Subcutaneous abdominal adipose tissue (tissue), 5 donors: ENCODE results near the gene GCNT2.

Experiments used
- H3K27ac ChIP-seq: one replicate; pipeline ENCODE4 v1.7.0; 2013; ENCODE audit warnings: low read depth, mild to moderate bottlenecking, inconsistent platforms, low read length, moderate library complexity
- H3K27me3 ChIP-seq, 5 donors: one replicate each; pipeline ENCODE4 v1.7.0; 2013; ENCODE audit warnings: low read length in 5 of 5, inconsistent platforms in 1 of 5; ENCODE audit not compliant: control insufficient read depth in 5 of 5, insufficient read depth in 4 of 5
- H3K36me3 ChIP-seq, 5 donors: one replicate each; pipeline ENCODE4 v1.7.0; 2013; ENCODE audit warnings: low read length in 5 of 5; ENCODE audit not compliant: control insufficient read depth in 5 of 5, insufficient read depth in 5 of 5
- H3K4me1 ChIP-seq, 5 donors: one replicate each; pipeline ENCODE4 v1.7.0; 2013; ENCODE audit warnings: low read length in 5 of 5, mild to moderate bottlenecking in 3 of 5, moderate library complexity in 1 of 5; ENCODE audit not compliant: control insufficient read depth in 5 of 5, insufficient read depth in 5 of 5
- H3K4me3 ChIP-seq, 5 donors: one replicate each; pipeline ENCODE4 v1.7.0; 2013; ENCODE audit warnings: low read length in 5 of 5, low read depth in 1 of 5
- H3K9ac ChIP-seq, 5 donors: one replicate each; pipeline ENCODE4 v1.7.0; 2013; ENCODE audit warnings: low read length in 5 of 5, mild to moderate bottlenecking in 4 of 5, moderate library complexity in 3 of 5
- H3K9me3 ChIP-seq, 5 donors: one replicate each; pipeline ENCODE4 v1.7.0; 2013; ENCODE audit warnings: low read length in 5 of 5; ENCODE audit not compliant: control insufficient read depth in 5 of 5
- donor health status: healthy.
- donor health status: healthy.
- donor health status: healthy.
- donor health status: healthy.
- donor health status: healthy.

GCNT2 gene

GRCh38 chr6:10521104-10521808, at the start of gene GCNT2:
Gene GCNT2, plus strand, starts transcription at chr6:10521351. Its CDS starts 7,561 bp downstream, at chr6:10528912.
- Histone ChIP-seq H3K4me1 (peaks cover 0 to 20% (median 8%) of the 10 kb centered on the region in 5 donors), H3K27me3 (no peaks in the 10 kb centered on the region), H3K36me3 (no peaks in the 10 kb centered on the region), H3K27ac (no peak within 1 kb of the TSS), H3K9me3 (no peaks in the 10 kb centered on the region), H3K9ac (peak within 1 kb of the TSS in 2 of 5 donors; percentile 51 to 63), H3K4me3 (peak within 1 kb of the TSS in 3 of 5 donors; percentile 41 to 51 (median 46))

DNA sequence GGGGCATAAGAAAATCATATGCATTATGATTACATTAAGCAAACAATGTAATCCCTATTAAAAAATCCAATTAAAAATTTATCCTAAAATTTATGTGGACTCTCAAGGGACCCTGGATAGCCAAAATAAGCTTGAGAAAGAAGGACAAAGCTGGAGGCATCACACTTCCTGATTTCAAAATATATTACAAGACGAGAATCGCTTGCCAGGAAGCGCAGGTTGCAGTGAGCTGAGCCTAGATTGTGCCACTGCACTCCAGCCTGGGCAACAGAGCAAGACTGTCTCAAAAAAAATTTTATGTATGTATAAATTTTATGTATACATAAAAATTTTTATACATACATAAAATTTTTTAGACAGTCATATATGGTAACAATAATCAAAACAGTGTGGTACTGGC, 48.5 kb upstream of the GCNT2 start:
- Histone ChIP-seq H3K27ac (no peak overlapping the region), H3K4me1 (peaks cover 0 to 5% (median 0%) of the 10 kb centered on the region in 5 donors), H3K9me3 (peaks cover 0 to 4% (median 3%) of the 10 kb centered on the region in 5 donors), H3K27me3 (peaks cover 0 to 3% (median 0%) of the 10 kb centered on the region in 5 donors), H3K4me3 (no peak overlapping the region), H3K9ac (no peak overlapping the region), H3K36me3 (no peaks in the 10 kb centered on the region)

DNA sequence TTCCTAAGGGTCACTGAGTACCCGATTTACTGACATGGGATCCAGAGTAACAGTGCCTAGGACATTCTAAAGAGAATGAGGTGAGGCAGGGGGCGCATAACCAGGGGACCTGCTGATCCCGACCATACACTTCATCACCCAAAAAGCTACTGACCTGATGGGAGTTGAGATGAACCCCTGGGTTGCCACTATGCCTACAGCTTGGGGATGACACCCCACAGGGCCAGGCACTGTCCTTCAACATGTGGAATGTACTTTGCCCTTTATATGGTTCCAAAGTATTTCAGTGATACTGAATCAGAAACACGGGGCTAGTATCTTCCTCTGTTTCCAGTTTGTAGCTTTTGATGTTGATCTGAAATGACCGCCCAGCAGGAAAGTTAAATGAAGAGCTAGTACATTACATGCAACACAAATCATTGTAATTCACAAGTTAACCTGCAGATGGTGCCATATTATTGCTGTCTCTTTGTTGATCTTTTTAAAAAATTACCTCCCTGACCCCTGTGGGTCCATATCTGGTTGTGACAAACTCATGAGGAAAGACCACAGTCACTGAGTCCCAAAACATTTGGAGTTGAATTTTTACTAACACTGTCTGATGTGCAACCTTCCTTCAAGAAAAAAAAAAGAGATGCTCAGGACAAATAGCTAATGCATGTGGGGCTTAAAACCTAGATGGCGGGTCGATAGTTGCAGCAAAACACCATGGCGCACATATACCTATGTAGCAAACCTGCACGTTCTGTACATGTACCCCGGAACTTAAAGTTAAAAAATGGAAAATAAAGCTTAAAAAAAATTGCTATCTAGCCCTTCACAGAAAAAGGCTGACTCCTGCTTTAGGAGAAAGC, 42.7 kb upstream of the GCNT2 start:
- H3K4me1 ChIP-seq = no peaks in the 10 kb centered on the region
- no peaks in the 10 kb centered on the region for H3K36me3 ChIP-seq
- H3K9ac ChIP-seq = no peak overlapping the region
- H3K4me3 ChIP-seq = no peak overlapping the region
- H3K27ac ChIP-seq = no peak overlapping the region
- no peaks in the 10 kb centered on the region for H3K9me3 ChIP-seq
- peaks cover 0 to 3% (median 0%) of the 10 kb centered on the region in 5 donors for H3K27me3 ChIP-seq

GRCh38 chr6:10479939-10480700, 41.0 kb upstream of the GCNT2 start:
- Histone ChIP-seq H3K9me3 (no peaks in the 10 kb centered on the region), H3K27me3 (no peaks in the 10 kb centered on the region), H3K36me3 (no peaks in the 10 kb centered on the region), H3K4me3 (no peak overlapping the region), H3K27ac (no peak overlapping the region), H3K4me1 (no peaks in the 10 kb centered on the region), H3K9ac (no peak overlapping the region)

- Histone ChIP-seq H3K27me3 (no peaks in the 10 kb centered on the region), H3K9ac (no peak overlapping the region), H3K4me1 (no peaks in the 10 kb centered on the region), H3K9me3 (no peaks in the 10 kb centered on the region), H3K27ac (no peak overlapping the region), H3K4me3 (no peak overlapping the region), H3K36me3 (no peaks in the 10 kb centered on the region)
These were observed 40.0 kb upstream of the GCNT2 start for GRCh38 chr6:10481101-10481500.

DNA sequence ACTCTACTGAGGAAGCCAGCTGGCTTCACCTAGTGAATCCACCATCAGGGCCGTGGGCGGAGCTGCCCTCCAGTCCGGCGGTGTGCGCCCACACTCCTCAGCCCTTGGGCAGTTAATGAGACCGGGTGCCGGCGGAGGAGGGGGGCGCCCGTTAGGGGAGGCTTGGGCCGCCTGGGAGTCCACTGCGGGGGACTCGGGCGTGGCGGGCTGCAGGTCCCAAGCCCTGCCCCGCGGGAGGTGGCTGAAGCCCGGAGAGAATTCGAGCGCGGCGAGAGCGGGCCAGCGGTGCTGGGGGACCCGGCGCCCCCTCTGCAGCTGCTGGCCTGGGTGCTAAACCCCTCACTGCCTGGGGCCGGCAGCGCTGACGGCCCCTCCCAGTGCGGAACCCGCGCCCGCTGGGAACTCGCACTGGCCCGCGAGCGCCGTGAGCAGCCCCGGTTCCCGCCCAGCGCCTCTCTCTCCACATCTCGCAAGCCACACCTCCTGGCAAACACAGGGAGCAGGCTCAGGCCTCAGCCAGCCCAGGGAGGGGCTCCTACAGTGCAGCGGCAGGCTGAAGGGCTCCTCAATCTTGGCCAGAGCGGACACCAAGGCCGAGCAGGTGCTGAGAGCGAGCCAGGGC, 38.4 kb upstream of the GCNT2 start:
- no peak overlapping the region for H3K27ac ChIP-seq
- H3K36me3 ChIP-seq = no peaks in the 10 kb centered on the region
- H3K9ac ChIP-seq = no peak overlapping the region

DNA sequence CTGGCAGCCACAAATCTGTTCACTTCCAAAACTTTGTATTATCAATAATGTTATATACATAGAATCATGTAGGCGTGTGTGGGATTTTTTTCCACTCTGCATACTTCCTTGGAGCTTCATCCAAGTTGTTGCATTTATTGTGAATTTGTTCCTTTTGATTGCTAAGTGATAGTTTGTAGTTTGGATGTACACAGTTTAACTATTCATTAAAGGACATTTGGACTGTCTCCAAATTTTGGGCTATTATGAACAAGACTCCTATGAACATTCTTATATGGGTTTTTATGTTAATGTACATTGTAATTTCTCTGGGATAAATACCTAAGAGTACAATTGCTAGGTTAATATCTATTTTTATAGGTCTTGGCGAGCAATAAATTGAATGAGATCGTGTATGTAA, 36.2 kb upstream of the GCNT2 start:
- Histone ChIP-seq H3K4me1 (no peaks in the 10 kb centered on the region), H3K27me3 (peaks cover 0 to 8% (median 0%) of the 10 kb centered on the region in 5 donors), H3K9me3 (peaks cover 0 to 2% (median 0%) of the 10 kb centered on the region in 5 donors), H3K36me3 (no peaks in the 10 kb centered on the region), H3K4me3 (no peak overlapping the region), H3K9ac (no peak overlapping the region), H3K27ac (no peak overlapping the region)

More for the DNA sequence above, 38.4 kb upstream of the GCNT2 start:
- no peaks in the 10 kb centered on the region for H3K27me3 ChIP-seq
- H3K9me3 ChIP-seq = peaks cover 0 to 2% (median 0%) of the 10 kb centered on the region in 5 donors
- H3K4me3 ChIP-seq = no peak overlapping the region
- no peaks in the 10 kb centered on the region for H3K4me1 ChIP-seq

DNA sequence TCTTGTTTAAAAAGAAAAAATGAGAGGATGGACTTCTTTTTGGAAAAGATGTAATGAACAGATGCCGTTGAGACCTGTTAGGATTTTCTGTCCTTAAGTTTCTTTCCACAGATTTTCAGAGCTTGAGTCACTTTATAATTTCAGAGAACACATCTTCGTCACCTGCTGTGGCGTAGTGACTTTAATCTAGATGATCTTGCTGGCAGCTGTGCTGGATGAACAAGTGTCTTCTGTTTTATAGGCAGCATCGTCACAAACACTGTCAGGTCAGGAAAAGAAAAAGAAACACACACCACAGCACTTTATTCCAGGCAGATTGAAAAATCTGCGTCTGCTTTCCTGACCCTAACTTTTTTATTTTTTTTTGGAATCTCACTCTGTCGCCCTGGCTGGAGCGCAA, 35.7 kb upstream of the GCNT2 start:
- no peaks in the 10 kb centered on the region for H3K36me3 ChIP-seq
- H3K9ac ChIP-seq = no peak overlapping the region
- no peak overlapping the region for H3K4me3 ChIP-seq
- H3K27ac ChIP-seq = no peak overlapping the region
- H3K27me3 ChIP-seq = peaks cover 0 to 8% (median 0%) of the 10 kb centered on the region in 5 donors
- H3K9me3 ChIP-seq = peaks cover 0 to 2% (median 0%) of the 10 kb centered on the region in 5 donors
- H3K4me1 ChIP-seq = no peaks in the 10 kb centered on the region

DNA sequence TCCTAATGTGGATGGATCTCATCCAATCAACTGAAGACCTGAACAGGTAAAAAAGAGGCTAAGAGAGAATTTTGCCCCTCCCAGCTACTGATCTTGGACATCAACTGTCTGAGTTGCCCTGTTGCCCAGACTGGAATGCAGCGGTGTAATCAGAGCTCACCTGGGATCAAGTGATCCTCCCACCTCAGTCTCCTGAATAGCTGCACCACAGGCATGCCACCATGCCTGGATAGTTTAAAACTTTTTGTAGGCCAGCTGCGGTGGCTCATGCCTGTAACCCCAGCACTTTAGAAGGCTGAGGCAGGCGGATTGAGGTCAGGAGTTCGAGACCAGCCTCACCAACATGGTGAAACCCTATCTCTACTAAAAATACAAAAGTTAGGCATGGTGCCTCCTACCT, 34.9 kb upstream of the GCNT2 start:
- peaks cover 0 to 2% (median 0%) of the 10 kb centered on the region in 5 donors for H3K9me3 ChIP-seq
- H3K4me1 ChIP-seq = no peaks in the 10 kb centered on the region
- H3K36me3 ChIP-seq = no peaks in the 10 kb centered on the region
- H3K27me3 ChIP-seq = peaks cover 0 to 8% (median 0%) of the 10 kb centered on the region in 5 donors
- no peak overlapping the region for H3K27ac ChIP-seq
- H3K9ac ChIP-seq = no peak overlapping the region
- no peak overlapping the region for H3K4me3 ChIP-seq
